GM19025 (cell line): Measurements from ENCODE around the gene PCCA.

ENCODE experiments used
- ATAC-seq: cut with Tn5 transposase; IDR thresholded peaks from one replicate; pipeline ENCODE4 v1.9.1; 2021; ENCODE audit warnings: mild to moderate bottlenecking, low read depth, moderate library complexity; ENCODE audit not compliant: unreplicated experiment

Gene PCCA

GRCh38 chr13:100442095-100442832 is 353.4 kb downstream of the PCCA start:
- no peak for ATAC-seq

- ATAC-seq = no peak
These were observed 354.5 kb downstream of the PCCA start for GRCh38 chr13:100443278-100443997.

GRCh38 chr13:100443998-100444328 is 355.1 kb downstream of the PCCA start:
- ATAC-seq = no peak

GRCh38 chr13:100447831-100448230 is 358.9 kb downstream of the PCCA start:
- ATAC-seq = no peak

GRCh38 chr13:100451923-100452322 is 363.0 kb downstream of the PCCA start:
- no peak for ATAC-seq

GRCh38 chr13:100454876-100455275 is 366.0 kb downstream of the PCCA start:
- no peak for ATAC-seq

- no peak for ATAC-seq
These were observed 369.8 kb downstream of the PCCA start for GRCh38 chr13:100458673-100459072.

GRCh38 chr13:100459747-100460146 is 370.9 kb downstream of the PCCA start:
- no peak for ATAC-seq

GRCh38 chr13:100460266-100460665 is 371.4 kb downstream of the PCCA start:
- no peak for ATAC-seq

- no peak for ATAC-seq
These were observed 371.9 kb downstream of the PCCA start for GRCh38 chr13:100460791-100461190.

GRCh38 chr13:100461309-100462030 is 372.6 kb downstream of the PCCA start:
- no peak for ATAC-seq

GRCh38 chr13:100464006-100464405 is 375.1 kb downstream of the PCCA start:
- no peak for ATAC-seq

- no peak for ATAC-seq
These were observed 376.7 kb downstream of the PCCA start for GRCh38 chr13:100465558-100465957.

GRCh38 chr13:100470866-100471505 is 382.1 kb downstream of the PCCA start:
- ATAC-seq = no peak

- ATAC-seq = no peak
These were observed 384.2 kb downstream of the PCCA start for GRCh38 chr13:100473087-100473486.

- ATAC-seq = no peak
These were observed 384.7 kb downstream of the PCCA start for GRCh38 chr13:100473501-100474044.

GRCh38 chr13:100476963-100477362 is 388.1 kb downstream of the PCCA start:
- ATAC-seq = no peak

- ATAC-seq = no peak
These were observed 389.4 kb downstream of the PCCA start for GRCh38 chr13:100478107-100478809.

- no peak for ATAC-seq
These were observed 391.8 kb downstream of the PCCA start for GRCh38 chr13:100480676-100481075.

- no peak for ATAC-seq
These were observed 394.2 kb downstream of the PCCA start for GRCh38 chr13:100483139-100483538.
